Mucosa of stomach (tissue), 1 donor: Measurements from ENCODE around the gene CCDC68.
A peak's percentile ranks its signal among the peaks of the same experiment; 100 is the strongest.

Experiments used
- H3K27me3 ChIP-seq: one replicate; pipeline ENCODE4 v1.7.0; 2013; ENCODE audit warnings: mild to moderate bottlenecking, low read length; ENCODE audit not compliant: control insufficient read depth, insufficient read depth
- H3K36me3 ChIP-seq: one replicate; pipeline ENCODE4 v1.7.0; 2013; ENCODE audit warnings: low read length; ENCODE audit not compliant: control insufficient read depth, insufficient read depth
- H3K4me1 ChIP-seq: one replicate; pipeline ENCODE4 v1.7.0; 2013; ENCODE audit warnings: mild to moderate bottlenecking, low read length; ENCODE audit not compliant: control insufficient read depth, insufficient read depth
- H3K4me3 ChIP-seq: one replicate; pipeline ENCODE4 v1.7.0; 2013; ENCODE audit warnings: low read length
- H3K9ac ChIP-seq: one replicate; pipeline ENCODE4 v1.7.0; 2013; ENCODE audit warnings: mild to moderate bottlenecking, low read length, moderate library complexity
- H3K9me3 ChIP-seq: one replicate; pipeline ENCODE4 v1.7.0; 2013; ENCODE audit warnings: mild to moderate bottlenecking, low read length, moderate library complexity; ENCODE audit not compliant: control insufficient read depth
- donor health status: Pancreatic carcinoma.

Gene CCDC68

DNA sequence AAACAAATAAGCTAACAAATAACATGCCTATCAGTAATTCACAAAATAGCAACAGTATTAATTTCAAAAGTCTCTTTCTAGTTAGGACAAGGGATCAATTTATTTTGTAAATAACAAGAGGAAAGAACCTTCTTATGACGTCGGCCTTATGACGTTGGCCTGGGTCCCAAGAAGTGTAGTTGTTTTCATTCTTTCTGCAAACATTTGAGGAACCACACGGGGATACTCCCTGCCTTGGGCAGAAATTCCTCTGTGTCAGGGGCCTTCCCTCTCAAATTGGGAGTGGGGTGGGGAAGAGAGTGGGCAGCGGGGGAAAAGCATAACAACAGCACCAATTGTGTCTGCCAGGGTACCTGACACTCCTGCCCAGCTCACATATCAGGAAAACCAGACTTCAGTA is 1.3 kb downstream of the CCDC68 start:
- peak overlapping the region; percentile 70 for H3K4me3 ChIP-seq
- no peaks in the 10 kb centered on the region for H3K27me3 ChIP-seq
- H3K9me3 ChIP-seq, result no peaks in the 10 kb centered on the region
- no peaks in the 10 kb centered on the region for H3K36me3 ChIP-seq
- H3K4me1 ChIP-seq, result peaks cover 16% of the 10 kb centered on the region
- H3K9ac ChIP-seq, result peak overlapping the region; percentile 84

DNA sequence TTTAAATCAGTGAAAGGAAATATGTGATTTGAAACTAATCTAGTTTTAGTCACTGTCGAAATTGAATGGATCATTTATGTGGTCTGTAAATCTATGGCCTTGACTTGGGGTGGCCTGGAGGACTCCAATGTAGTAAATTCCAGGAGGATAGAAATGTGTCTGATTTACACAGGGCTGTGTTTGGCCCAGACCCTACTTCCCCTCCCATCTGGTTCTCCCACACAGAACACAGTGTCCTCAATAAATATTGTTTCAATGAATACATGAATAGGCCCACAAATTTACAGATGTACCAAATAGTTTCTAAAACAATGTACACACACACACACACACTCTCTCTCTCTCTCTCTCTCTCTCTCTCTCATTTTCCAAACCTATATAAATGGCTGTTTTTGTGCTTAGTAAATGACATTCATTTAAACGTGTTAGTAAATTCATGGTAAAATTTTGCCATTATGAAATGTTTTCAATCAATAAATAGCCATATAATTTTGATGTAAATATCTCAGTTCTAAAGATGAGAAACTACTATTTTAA is 1.9 kb downstream of the CCDC68 start:
- peak overlapping the region; percentile 70 for H3K4me3 ChIP-seq
- no peaks in the 10 kb centered on the region for H3K27me3 ChIP-seq
- no peaks in the 10 kb centered on the region for H3K36me3 ChIP-seq
- H3K9me3 ChIP-seq, result no peaks in the 10 kb centered on the region
- H3K4me1 ChIP-seq, result peaks cover 16% of the 10 kb centered on the region
- H3K9ac ChIP-seq, result no peak overlapping the region

DNA sequence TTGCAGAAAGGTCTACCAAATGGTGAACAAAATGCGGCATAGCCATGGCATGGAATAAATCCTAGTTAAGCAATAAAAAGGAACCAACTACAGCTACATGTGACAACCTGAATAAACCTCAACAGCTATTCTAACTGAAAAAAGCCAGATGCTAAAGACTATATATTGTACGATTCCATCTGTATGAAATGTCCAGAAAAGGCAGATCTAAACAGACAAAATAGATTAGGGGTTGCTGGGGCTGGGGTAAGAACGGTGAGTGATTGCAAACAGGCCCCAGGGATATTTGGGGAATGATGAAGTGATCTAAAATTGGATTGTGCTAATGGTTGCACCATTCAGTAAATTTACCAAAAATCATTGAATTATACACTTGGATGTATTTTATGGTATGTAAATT is 2.8 kb downstream of the CCDC68 start:
- no peak overlapping the region for H3K9ac ChIP-seq
- peaks cover 16% of the 10 kb centered on the region for H3K4me1 ChIP-seq
- H3K36me3 ChIP-seq, result no peaks in the 10 kb centered on the region
- H3K4me3 ChIP-seq, result no peak overlapping the region
- H3K27me3 ChIP-seq, result no peaks in the 10 kb centered on the region
- H3K9me3 ChIP-seq, result no peaks in the 10 kb centered on the region

DNA sequence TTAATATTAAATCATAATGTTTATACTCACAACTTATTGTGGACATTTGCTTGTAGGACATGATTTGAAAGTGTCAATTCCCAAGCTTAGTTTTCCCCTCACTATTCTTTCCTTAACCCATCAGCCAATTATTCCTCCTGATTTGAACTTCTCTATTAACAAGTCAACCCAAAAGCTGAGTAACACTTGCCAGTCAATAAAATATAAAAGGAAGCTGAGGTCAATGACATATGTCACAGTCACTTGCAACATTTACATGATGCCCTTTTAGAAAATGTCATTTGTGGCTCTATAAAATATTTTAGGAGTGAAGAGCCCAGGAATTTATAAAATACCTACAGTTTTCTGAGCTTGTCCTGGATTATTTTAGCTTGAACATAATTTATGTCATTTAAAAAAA is 7.2 kb downstream of the CCDC68 start:
- peaks cover 31% of the 10 kb centered on the region for H3K4me1 ChIP-seq
- no peaks in the 10 kb centered on the region for H3K27me3 ChIP-seq
- H3K9ac ChIP-seq, result no peak overlapping the region
- no peaks in the 10 kb centered on the region for H3K36me3 ChIP-seq
- H3K9me3 ChIP-seq, result no peaks in the 10 kb centered on the region
- no peak overlapping the region for H3K4me3 ChIP-seq

DNA sequence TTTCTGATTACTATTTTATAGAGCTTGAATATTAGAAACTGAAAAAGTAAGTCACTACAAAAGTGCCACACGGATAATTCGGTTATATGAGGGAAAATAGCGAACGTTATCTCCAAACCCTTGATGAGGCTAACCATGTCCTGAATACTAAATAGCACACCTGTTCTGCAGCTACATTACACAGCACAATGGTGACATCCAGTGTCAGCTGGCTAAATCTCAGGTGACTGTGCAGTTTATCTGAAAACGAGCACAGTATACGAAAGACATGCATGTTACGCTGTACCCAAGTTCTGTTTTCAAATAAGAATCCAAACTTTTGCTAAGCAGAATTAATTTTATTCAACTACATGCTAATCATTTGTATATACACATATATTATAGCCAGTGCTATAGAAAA is 9.0 kb downstream of the CCDC68 start:
- H3K27me3 ChIP-seq, result no peaks in the 10 kb centered on the region

DNA sequence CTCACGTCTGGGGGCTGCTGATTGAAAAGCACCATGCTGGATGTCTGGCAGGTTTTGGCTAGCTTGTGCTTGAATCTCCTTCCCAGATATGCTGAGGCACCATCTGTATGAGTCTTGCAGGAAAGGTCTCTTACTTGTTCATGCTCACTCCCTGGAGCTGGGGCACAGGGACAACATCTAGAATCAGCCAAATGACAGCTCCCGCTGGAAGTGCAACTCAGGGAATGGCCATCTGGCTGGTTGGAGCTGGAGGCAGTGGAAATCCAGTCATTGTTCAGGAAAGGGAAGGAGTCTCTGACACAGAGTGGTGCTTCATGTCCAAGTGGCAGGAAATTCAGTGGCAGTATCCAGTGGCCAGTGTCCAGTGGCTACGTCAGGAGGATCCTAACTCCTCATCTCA is 9.7 kb downstream of the CCDC68 start:
- Histone ChIP-seq H3K9me3 (no peaks in the 10 kb centered on the region), H3K36me3 (no peaks in the 10 kb centered on the region), H3K4me1 (peaks cover 36% of the 10 kb centered on the region), H3K4me3 (no peak overlapping the region), H3K27me3 (no peaks in the 10 kb centered on the region), H3K9ac (no peak overlapping the region)

More for the DNA sequence above, 9.0 kb downstream of the CCDC68 start:
- no peak overlapping the region for H3K4me3 ChIP-seq
- no peak overlapping the region for H3K9ac ChIP-seq
- H3K9me3 ChIP-seq, result no peaks in the 10 kb centered on the region
- H3K4me1 ChIP-seq, result peaks cover 36% of the 10 kb centered on the region
- no peaks in the 10 kb centered on the region for H3K36me3 ChIP-seq

DNA sequence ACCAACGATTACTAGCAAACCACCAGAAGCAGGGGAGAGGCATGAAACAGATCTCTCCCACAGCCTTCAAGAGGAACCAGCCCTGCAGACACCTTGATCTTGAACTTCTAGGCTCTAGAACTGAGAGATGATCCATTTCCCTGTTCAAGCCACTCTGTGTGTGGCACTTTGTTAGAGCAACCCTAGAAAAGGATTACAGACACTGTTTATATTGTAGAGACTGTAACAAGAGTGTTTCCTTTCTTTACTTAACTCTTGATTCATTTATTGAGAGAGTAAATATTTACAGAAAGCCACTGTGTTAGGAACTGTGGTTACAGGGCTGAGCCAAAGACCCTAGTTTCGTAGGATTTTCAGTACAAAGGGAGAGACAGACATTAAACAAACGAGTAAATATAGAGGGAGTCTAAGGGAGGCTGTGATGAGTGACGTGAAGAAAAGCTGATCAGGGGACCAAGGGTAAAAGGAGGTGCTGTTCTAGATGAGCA is 10.9 kb downstream of the CCDC68 start:
- Histone ChIP-seq H3K27me3 (no peaks in the 10 kb centered on the region), H3K4me3 (no peak overlapping the region), H3K4me1 (peaks cover 36% of the 10 kb centered on the region), H3K9ac (peak overlapping the region; percentile 34), H3K36me3 (no peaks in the 10 kb centered on the region), H3K9me3 (no peaks in the 10 kb centered on the region)

DNA sequence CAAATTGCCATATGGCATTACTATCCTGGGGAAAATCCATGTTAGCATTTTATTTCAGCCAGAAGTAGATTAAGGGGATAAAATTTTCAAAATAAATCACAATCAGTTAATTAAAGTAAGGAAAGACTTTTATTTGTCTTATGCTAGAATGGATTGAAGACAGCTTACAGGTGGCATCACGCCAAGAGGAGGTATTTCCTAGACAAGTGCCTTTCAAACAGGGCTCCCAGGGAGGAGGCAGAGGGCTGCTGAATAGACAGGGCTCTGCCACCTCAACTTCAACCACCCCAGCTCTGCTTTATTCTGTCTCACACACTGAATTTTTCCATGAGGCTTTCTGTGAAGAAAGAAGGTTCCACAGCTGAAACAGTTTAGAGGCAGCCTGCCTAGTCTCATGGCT is 12.2 kb downstream of the CCDC68 start:
- Histone ChIP-seq H3K9ac (no peak overlapping the region), H3K36me3 (no peaks in the 10 kb centered on the region), H3K4me1 (peaks cover 36% of the 10 kb centered on the region), H3K9me3 (no peaks in the 10 kb centered on the region), H3K4me3 (no peak overlapping the region), H3K27me3 (no peaks in the 10 kb centered on the region)

DNA sequence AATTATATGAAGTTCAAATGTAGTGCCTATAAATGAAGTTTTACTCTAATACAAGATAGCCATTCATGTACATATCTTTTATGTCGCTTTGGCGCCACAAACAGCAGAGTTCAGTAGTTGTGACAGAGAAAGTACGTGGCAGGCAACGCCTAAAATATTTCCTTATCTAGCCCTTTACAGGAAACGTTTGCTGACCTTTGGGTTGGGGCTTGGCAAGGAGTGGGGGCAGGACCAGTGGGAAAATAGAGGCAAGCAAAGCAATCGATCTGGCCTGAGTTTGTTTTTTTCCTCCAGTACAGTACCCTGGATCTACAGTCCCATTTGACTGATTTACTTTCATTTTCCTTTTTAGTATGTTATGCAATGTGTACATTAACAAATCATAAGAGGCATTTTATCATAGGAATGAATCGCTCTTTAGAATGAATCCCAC is 13.1 kb downstream of the CCDC68 start:
- Histone ChIP-seq H3K27me3 (no peaks in the 10 kb centered on the region), H3K4me1 (peaks cover 36% of the 10 kb centered on the region), H3K9ac (peak overlapping the region; percentile 19), H3K36me3 (no peaks in the 10 kb centered on the region), H3K4me3 (no peak overlapping the region), H3K9me3 (no peaks in the 10 kb centered on the region)

DNA sequence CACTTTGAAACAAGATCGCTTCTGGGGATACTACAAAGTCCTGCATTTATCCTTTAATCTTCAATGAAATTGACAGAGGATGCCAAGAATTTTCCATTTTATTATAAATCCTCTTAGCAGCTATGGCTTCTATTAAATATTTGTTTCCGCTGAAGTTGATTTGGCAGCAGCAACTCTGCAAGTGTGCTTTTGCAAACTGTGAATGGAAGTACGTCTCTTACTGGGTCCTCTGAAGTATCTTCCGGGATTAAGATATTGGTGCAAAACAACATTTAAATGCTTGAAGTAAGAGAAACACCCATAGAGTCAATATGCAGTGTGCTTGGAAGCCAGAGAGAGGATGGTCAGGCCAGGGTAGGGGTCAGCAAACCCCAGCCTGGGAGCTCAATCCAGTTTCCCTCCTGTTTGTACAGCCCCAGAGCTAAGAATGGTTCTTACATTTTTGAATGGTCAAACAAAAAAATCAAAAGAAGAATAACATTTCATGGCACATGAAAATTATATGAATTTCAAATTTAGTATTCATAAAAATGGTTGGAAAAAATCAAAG is 13.6 kb downstream of the CCDC68 start:
- Histone ChIP-seq H3K4me1 (peaks cover 36% of the 10 kb centered on the region), H3K36me3 (peaks cover under 1% of the 10 kb centered on the region), H3K9ac (peak overlapping the region; percentile 11), H3K4me3 (no peak overlapping the region), H3K27me3 (no peaks in the 10 kb centered on the region), H3K9me3 (no peaks in the 10 kb centered on the region)

DNA sequence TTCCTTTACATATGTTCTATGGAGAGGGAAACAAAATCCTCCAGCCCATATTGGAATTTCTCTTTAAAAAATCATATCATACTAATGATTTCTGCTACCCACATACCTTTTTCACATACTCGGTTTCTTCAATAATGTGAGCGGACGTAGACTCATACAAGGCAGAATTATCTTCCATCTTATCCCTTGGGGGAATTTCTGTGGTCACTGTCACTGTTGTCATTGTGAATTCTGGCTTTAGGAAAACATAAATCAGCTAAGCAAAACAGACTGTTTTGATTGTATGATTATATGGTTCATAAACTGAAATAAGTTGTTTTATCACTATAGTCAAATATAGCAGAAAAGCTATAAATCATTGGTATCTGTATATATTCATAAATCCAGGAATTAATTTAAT is 16.7 kb downstream of the CCDC68 start:
- Histone ChIP-seq H3K9ac (no peak overlapping the region), H3K9me3 (no peaks in the 10 kb centered on the region), H3K4me3 (no peak overlapping the region), H3K27me3 (no peaks in the 10 kb centered on the region), H3K4me1 (peaks cover 11% of the 10 kb centered on the region), H3K36me3 (peaks cover 6% of the 10 kb centered on the region)

DNA sequence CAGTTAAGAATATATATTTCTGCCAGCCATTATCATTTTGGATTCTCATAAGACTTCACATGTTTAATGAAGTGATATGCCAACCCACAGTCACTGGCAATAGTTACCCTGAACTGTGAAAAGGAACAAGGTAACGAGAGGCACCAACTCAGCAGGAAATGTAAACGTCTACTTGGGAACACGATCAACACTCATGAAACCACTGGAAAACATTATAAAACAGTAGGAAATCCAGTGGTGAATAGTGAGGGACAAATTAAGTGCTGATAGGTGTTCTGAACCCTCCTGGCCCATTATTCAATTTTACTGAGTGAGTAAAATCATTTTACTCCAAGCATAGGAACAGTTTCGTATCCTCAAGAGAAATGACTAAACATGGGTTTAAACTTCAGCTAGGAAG is 17.1 kb downstream of the CCDC68 start:
- no peak overlapping the region for H3K9ac ChIP-seq
- no peaks in the 10 kb centered on the region for H3K27me3 ChIP-seq
- H3K9me3 ChIP-seq, result no peaks in the 10 kb centered on the region
- no peak overlapping the region for H3K4me3 ChIP-seq
- H3K36me3 ChIP-seq, result peaks cover 6% of the 10 kb centered on the region
- peaks cover 7% of the 10 kb centered on the region for H3K4me1 ChIP-seq
